Kidney (tissue), 14 donors: Measurements from ENCODE around the gene ZCCHC8. TPM values are rescaled to one million over a fixed set of nuclear protein-coding genes. Genes with fewer than 3 reads are reported as not detected.
A peak's percentile ranks its signal among the peaks of the same experiment; 100 is the strongest.

ENCODE experiments used
- DNase-seq, 5 donors: peaks; one replicate each; pipeline ENCODE4 v3.0.0-alpha.2; 2013 to 2020
- FAIRE-seq: peaks from 2 replicates; lab custom pipeline; 2012; peaks lifted over from hg19 to GRCh38; lab: Jason Lieb, UNC
- H3K27ac ChIP-seq, 2 donors: one replicate each; pipeline ENCODE4 v1.7.0; 2013; ENCODE audit warnings: low read depth in 2 of 2, low read length in 2 of 2, inconsistent platforms in 1 of 2
- H3K27me3 ChIP-seq: one replicate; pipeline ENCODE4 v1.7.1; 2013; ENCODE audit warnings: low read length, inconsistent platforms; ENCODE audit not compliant: control insufficient read depth, insufficient read depth
- H3K36me3 ChIP-seq, 3 donors: one replicate each; pipeline versions ENCODE4 v1.7.0 to v1.7.1; 2013; ENCODE audit warnings: low read length in 3 of 3, control low read depth in 1 of 3, inconsistent platforms in 1 of 3; ENCODE audit not compliant: insufficient read depth in 3 of 3, control insufficient read depth in 2 of 3
- H3K4me1 ChIP-seq, 3 donors: one replicate each; pipeline versions ENCODE4 v1.7.0 to v1.7.1; 2013; ENCODE audit warnings: low read length in 3 of 3, inconsistent platforms in 1 of 3, low read depth in 1 of 3; ENCODE audit not compliant: control insufficient read depth in 2 of 3, insufficient read depth in 2 of 3
- H3K4me3 ChIP-seq, 3 donors: one replicate each; pipeline versions ENCODE4 v1.7.0 to v1.8.1; 2013; ENCODE audit warnings: low read length in 3 of 3, control low read depth in 1 of 3, inconsistent platforms in 1 of 3
- H3K9ac ChIP-seq, 3 donors: one replicate each; pipeline versions ENCODE4 v1.7.0 to v1.7.1; 2013; ENCODE audit warnings: low read length in 3 of 3, control low read depth in 1 of 3, inconsistent platforms in 1 of 3
- H3K9me3 ChIP-seq, 3 donors: one replicate each; pipeline versions ENCODE4 v1.7.0 to v1.7.1; 2013; ENCODE audit warnings: low read length in 3 of 3, control low read depth in 1 of 3, inconsistent platforms in 1 of 3; ENCODE audit not compliant: control insufficient read depth in 2 of 3, insufficient read depth in 1 of 3
- intact Hi-C: fragments of 100-400 bp; cut with DNase I; formaldehyde crosslinking; loops from one replicate; pipeline ENCODE4 v1.11.1; 2022
- polyA plus RNA-seq: library from polyadenylated mRNA; stranded (reverse); fragments of 350-450 nt; fragmentation: Illumina TruSeq; extraction: RNeasy Lipid Tissue Mini Kit (QIAGEN cat#74804); gene quantifications from one replicate; pipeline ENCODE4 v1.2.3, GENCODE V29; 2014; ENCODE audit warnings: low read depth, low replicate concordance; ENCODE audit not compliant: insufficient read depth
- total RNA-seq: library from RNA; stranded (reverse); fragmentation: NEBNext Ultra II Directional; extraction: Animal tissue kit (Norgen Biotek cat#: 25700); gene quantifications from one replicate; pipeline ENCODE4 v1.2.1, GENCODE V29; 2021
- TF ChIP-seq, protein P1 (sequence below): IDR thresholded peaks from 3 replicates; pipeline ENCODE4 v1.5.1; 2012; ENCODE audit warnings: mild to moderate bottlenecking, moderate library complexity, borderline replicate concordance; ENCODE audit not compliant: insufficient read depth; ENCODE audit errors: extremely low read depth
- donor health status: control.
- donor health status: control.
- donor health status: control.
- donor health status: control.
- donor health status: control.
- donor health status: DM: yes; HTN: yes; CAD: no.
- donor health status: Normal renal cell carcinoma (clear cell type).

Gene ZCCHC8
- total and polyA plus RNA-seq, 2 donors from 2014 or later, result 10.9 to 25.8 TPM

GRCh38 chr12:122526683-122527477 lies 26.1 kb upstream of the ZCCHC8 start, which contains the start of the genes KNTC1 and RSRC2:
Gene KNTC1, plus strand, starts transcription at chr12:122527249. Its CDS starts 2,815 bp downstream, at chr12:122530064.
Gene RSRC2, minus strand, starts transcription at chr12:122526936. Its CDS starts 83 bp downstream, at chr12:122526853.
- intact Hi-C loops, result no loop called here
- DNase-seq (peak; percentile 99 to 100 (median 99)), FAIRE-seq (peak; percentile 98)
- Histone ChIP-seq H3K27ac (peak within 1 kb of the TSS; percentile 99), H3K4me1 (peaks cover 0 to 21% (median 18%) of the 10 kb centered on the region in 3 donors), H3K9me3 (no peaks in the 10 kb centered on the region), H3K36me3 (peaks cover 0 to 5% (median 0%) of the 10 kb centered on the region in 3 donors), H3K27me3 (no peaks in the 10 kb centered on the region), H3K9ac (peak within 1 kb of the TSS; percentile 100), H3K4me3 (peak within 1 kb of the TSS; percentile 100)
- TF ChIP-seq, protein P1, sequence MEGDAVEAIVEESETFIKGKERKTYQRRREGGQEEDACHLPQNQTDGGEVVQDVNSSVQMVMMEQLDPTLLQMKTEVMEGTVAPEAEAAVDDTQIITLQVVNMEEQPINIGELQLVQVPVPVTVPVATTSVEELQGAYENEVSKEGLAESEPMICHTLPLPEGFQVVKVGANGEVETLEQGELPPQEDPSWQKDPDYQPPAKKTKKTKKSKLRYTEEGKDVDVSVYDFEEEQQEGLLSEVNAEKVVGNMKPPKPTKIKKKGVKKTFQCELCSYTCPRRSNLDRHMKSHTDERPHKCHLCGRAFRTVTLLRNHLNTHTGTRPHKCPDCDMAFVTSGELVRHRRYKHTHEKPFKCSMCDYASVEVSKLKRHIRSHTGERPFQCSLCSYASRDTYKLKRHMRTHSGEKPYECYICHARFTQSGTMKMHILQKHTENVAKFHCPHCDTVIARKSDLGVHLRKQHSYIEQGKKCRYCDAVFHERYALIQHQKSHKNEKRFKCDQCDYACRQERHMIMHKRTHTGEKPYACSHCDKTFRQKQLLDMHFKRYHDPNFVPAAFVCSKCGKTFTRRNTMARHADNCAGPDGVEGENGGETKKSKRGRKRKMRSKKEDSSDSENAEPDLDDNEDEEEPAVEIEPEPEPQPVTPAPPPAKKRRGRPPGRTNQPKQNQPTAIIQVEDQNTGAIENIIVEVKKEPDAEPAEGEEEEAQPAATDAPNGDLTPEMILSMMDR, result no peak

DNA sequence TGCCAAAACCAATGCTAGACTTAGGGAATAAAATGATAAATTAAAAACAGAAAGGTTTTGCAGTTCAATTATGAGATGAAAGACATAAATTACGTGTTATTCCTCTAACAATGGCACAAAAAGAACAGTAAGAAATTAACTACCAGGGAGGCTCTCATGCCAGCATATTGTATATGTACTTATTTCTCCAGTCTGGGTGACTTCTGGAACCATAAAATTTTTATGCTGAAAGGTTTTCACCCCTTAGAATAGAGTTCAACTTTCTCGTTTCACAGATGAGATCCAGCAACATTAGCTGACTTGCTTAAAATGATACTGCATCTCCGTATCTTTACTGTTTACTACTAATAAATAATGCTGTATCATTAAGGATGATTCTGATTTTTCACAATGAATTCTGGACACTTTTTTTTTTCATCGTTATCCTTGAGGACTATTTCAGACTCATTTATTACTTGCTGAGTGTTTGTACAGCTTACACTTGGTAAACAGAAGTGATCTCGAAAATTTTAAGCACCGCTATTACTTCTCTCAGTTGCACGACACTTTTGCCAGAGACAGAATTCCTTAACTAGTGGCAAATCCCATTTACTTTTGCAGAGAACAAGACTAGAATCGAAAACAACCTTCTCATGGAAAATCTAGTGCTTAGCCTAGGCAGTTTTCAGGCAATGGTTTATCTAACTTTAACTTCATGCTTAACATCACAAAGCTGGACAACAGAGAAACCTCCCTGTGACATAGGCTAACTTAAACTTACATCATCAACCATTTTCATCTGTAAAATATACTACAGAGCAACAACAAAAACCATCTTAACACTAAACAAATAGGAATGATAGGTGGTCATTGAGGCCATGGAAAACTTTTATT lies 23.4 kb upstream of the ZCCHC8 start:
- Histone ChIP-seq H3K9ac (peak overlapping the region; percentile 19 to 48 (median 21)), H3K4me1 (peaks cover 0 to 21% (median 18%) of the 10 kb centered on the region in 3 donors), H3K4me3 (peak overlapping the region; percentile 37 to 100 (median 50)), H3K9me3 (no peaks in the 10 kb centered on the region), H3K36me3 (peaks cover 16 to 22% (median 17%) of the 10 kb centered on the region in 3 donors), H3K27me3 (no peaks in the 10 kb centered on the region), H3K27ac (no peak overlapping the region)
- intact Hi-C loops, result no loop called here
- DNase-seq, result no peak
- no peak for FAIRE-seq
- TF ChIP-seq, protein P1, result no peak

GRCh38 chr12:122523280-122523679 lies 22.5 kb upstream of the ZCCHC8 start:
- FAIRE-seq (no peak), DNase-seq (no peak)
- H3K4me3 ChIP-seq, result peak overlapping the region in 2 of 3 donors; percentile 14 to 100
- intact Hi-C loops, result no loop called here
- H3K36me3 ChIP-seq, result peaks cover 17 to 29% (median 22%) of the 10 kb centered on the region in 3 donors
- no peaks in the 10 kb centered on the region for H3K27me3 ChIP-seq
- no peaks in the 10 kb centered on the region for H3K9me3 ChIP-seq
- peak overlapping the region in 1 of 3 donors; percentile 21 for H3K9ac ChIP-seq
- H3K27ac ChIP-seq, result no peak overlapping the region
- H3K4me1 ChIP-seq, result peaks cover 0 to 21% (median 18%) of the 10 kb centered on the region in 3 donors
- TF ChIP-seq, protein P1, result no peak
